GM19099 (cell line): ENCODE measurements around the gene TPD52L1.

Experiments
- POLR2A ChIP-seq: IDR thresholded peaks from 3 replicates; pipeline ENCODE4 v1.6.1; 2011; ENCODE audit warnings: low read depth; ENCODE audit not compliant: insufficient read length; ENCODE audit errors: extremely low read depth

The TPD52L1 gene

GRCh38 chr6:125210667-125211066, 57.1 kb downstream of the TPD52L1 start:
- TF ChIP-seq POLR2A = no peak

DNA sequence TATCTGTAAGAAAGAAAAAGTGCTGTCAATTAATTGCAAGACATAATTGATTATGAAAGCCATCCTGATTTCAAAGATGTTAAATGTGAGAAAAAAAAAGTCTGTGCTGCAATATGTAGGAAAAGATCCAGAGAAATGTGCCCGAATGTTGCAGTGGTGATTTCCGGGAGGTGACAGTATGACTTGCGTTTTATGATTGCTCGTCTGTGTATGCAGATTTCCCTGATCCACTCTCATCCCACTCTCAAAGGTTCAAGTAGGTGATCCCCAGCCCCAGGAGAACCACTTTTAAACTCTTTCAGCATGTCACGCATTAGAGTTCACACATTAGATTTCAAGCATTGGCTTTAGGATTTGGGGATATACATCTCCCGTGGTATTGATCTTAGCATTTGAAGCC, 57.8 kb downstream of the TPD52L1 start:
- TF ChIP-seq POLR2A = no peak

DNA sequence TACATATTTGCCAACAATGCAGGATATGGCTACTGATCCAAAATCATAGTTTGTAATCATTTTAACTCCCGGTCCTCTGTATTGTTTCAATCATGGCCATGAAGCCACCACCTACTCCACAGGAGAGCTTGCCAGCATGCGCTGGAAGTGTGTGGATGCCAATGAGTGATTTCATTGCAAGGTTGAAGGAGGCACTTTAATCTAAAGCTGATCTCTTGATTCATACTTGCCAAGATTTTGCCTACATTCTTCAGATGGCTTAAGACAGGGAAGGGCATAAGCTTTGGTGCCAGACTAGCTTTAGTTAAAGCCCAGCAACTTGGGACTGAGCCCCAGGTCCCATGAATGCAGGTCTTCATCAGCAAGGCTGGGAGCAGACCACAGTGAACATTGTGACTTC, 58.8 kb downstream of the TPD52L1 start:
- no peak for TF ChIP-seq POLR2A

DNA sequence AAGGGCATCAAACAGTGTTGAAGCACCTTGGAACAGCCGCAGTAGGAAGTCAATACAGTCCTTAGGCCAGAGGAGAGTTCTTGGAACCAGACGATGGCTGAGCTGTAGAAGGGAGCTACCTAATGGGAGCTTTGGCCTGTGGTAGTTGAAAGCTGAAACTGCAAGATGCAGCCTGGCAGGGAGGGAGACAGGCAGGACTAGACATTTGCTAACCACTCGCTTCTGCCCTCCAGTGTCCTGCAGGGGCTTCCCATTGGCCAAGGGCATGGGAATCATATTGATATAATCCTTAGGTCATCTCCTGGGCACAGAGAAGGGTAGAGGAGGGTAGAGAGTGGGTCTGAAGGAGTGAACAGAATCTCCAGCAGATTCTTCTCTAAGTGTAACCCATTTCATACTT, 60.4 kb downstream of the TPD52L1 start:
- no peak for TF ChIP-seq POLR2A

DNA sequence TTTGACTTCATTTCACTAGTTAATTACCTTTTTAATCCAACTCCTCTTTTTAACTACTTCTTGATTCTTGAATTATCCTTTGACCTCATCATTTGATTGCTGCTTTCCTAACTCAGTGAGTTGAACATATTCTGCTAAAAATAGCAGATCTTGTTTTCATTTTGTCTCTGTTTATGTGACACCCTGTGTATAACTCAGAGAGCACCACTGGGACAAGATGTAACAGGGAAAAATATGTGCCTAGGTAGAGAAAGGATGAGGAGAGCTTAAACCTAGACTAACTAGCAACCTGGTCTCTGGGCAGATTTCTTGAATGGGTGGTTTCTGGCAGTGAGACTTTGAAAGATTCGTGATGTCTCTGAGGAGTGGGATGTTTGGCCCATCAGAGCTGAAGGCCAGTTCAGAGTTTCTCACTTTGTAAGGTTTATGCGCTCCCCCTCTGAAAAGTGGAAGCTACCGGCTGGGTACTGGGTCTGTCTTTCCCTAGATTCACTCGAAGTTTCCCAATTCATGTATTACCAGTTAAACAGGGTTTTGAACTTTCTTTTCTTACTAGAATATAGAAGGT, 61.8 kb downstream of the TPD52L1 start:
- TF ChIP-seq POLR2A = no peak

DNA sequence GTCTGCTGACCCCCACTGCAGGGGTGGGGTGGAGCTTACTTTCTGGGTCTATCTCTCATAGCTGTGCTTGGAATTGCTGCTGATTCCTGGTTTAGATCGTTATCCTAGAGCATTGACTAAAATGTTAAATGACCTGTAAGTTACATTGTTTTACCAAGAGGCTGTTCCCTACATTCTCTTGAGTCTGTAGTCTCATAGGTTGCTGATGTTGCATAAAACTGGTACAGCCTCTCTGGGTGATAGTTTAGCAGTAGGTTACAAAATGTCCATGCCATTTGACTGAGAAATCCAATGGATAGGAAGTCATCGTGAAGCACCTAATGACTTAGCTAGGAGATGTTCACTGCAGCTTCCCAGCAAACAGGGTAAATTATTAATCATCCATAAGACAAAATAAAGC, 62.4 kb downstream of the TPD52L1 start:
- no peak for TF ChIP-seq POLR2A

DNA sequence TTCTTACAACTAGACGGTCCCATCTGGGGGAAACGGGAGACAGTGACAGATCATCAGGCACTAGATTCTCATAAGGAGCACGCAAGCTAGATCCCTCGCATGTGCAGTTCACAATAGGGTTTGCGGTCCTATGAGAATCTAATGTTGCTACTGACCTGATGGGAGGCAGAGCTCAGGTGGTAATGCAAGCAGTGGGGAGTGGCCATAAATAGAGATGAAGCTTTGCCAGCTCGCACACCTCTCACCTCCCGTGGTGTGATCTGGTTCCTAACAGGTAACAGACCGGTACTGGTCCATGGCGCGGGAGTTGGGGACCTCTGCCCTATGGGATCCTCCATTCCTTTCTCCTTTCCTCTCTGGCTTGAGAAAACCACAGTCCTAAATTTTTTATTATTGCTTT, 63.8 kb downstream of the TPD52L1 start:
- no peak for TF ChIP-seq POLR2A

- TF ChIP-seq POLR2A = no peak
Observed at GRCh38 chr6:125217992-125218391, 64.4 kb downstream of the TPD52L1 start.

GRCh38 chr6:125219361-125219895, 65.9 kb downstream of the TPD52L1 start:
- TF ChIP-seq POLR2A = no peak

DNA sequence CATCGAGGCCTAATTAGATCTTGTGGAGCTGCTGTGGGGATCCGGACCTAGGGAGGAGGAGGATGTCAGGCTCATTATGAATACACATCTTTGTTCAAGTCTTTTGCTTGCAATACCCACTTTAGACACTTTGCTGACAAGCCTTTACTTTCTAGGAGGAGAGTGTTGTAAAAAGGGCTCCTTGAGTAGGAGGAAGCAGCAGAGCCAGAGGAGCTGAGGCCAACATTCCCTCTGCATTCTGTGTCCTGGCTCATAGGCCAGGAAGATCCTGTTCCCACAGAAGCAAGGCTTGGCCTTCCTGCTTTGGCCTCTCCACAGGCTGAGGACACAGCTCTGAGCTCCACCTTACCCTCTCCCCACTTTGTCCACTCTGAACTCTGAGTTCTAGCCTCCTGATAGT, 67.1 kb downstream of the TPD52L1 start:
- no peak for TF ChIP-seq POLR2A

DNA sequence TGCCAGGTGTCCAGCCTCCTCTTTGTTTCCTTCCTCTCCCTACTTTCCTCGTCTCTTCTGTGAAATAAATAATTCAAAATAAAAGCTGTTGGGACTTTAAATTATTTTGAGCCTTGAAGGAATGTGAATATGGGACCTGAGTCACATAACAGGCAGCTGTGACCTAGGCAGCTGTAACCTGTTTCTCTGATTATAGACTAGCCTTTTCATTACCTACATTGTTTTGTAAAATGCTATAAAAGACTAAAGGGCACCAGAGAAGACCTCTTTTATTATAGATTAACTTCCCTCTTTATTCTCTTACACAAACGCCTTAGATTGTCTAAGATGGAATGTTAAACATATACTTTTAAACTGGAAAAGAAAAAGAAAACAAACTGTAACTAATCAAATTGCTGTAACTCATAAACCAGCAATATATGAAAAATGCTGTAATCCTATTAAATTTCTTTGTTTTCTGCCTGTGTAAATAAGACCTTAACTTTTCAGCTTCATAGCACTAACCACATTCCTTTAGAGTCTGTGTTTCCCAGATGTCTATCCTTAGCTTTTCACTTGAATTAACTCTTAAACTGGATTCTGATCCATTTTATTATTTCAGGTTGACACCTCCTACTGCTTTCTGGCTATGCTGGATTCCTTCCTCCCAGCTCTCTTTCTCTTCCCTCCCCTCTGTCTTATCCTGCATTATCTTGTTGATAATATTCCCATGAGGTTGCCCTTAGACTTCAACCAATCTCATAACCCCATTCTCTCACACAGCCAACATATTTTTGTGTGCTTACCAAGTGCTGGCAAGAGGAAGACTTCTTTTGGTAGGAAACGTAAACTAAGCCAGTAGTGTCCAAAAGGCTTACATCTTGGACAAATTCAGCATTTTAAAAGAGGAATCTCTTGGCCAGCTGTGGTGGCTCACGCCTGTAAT, 69.2 kb downstream of the TPD52L1 start:
- TF ChIP-seq POLR2A = no peak

- no peak for TF ChIP-seq POLR2A
Observed at GRCh38 chr6:125224231-125224861, 70.8 kb downstream of the TPD52L1 start.

DNA sequence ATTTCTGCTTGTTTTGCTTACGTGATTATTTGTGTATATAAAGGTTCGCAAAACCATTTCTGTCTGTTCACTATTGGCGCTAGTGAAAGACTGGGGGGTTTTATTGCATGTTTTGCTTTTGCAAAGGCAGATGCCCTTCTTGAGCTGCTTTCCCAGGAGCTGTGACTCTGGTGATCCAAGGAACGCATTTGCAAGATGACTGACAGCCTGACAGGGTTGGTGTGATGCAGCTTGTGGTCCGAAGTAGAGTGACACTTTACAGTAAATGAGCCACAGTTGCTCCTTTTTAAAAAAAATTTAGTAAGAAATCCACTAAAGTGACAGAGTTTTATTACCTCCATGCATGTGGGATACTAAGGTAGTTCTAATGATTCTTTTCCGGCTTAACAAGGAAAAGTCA, 73.7 kb downstream of the TPD52L1 start:
- TF ChIP-seq POLR2A = no peak

- no peak for TF ChIP-seq POLR2A
Observed at GRCh38 chr6:125228981-125229479, 75.5 kb downstream of the TPD52L1 start.

- TF ChIP-seq POLR2A = no peak
Observed at GRCh38 chr6:125230674-125231073, 77.1 kb downstream of the TPD52L1 start.
